ENCODE results near the gene RAB37.

- no peak for TF ChIP-seq CTCF (IDR thresholded peaks at IDR 0.05; ENCODE audit: insufficient read depth, low read length)
- no peak for TF ChIP-seq POLR2AphosphoS5 (IDR thresholded peaks at IDR 0.05; ENCODE audit: low read depth)
Observed at GRCh38 chr17:74796866-74797265, 59.8 kb downstream of the RAB37 start.

Measured in HL-60 (cell line).